ENCODE data around the gene DLG5.

DNA sequence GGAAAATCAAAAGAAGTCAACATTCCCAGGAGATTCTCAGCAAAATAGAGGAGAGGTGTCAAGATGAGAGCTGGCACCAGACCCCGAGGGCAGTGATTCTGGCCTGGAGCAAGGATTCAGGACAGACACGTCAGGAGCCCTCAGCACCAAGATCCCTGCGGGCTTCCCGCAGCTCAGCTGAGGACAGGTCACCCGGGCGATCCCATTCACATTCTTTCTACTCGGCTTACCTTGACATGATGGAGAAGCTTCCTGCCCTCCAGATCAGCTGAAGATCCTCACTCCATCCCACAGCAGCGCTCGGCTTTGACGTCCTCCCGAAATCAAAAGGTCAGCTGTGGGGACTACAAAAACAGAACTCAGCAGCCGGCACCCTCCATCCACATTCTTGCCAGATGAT lies 139.1 kb downstream of the DLG5 start:
- no peak for TF ChIP-seq ZNF384 (IDR thresholded peaks at IDR 0.05; ENCODE audit: borderline replicate concordance, low read depth, low read length)
- TF ChIP-seq, protein P1, sequence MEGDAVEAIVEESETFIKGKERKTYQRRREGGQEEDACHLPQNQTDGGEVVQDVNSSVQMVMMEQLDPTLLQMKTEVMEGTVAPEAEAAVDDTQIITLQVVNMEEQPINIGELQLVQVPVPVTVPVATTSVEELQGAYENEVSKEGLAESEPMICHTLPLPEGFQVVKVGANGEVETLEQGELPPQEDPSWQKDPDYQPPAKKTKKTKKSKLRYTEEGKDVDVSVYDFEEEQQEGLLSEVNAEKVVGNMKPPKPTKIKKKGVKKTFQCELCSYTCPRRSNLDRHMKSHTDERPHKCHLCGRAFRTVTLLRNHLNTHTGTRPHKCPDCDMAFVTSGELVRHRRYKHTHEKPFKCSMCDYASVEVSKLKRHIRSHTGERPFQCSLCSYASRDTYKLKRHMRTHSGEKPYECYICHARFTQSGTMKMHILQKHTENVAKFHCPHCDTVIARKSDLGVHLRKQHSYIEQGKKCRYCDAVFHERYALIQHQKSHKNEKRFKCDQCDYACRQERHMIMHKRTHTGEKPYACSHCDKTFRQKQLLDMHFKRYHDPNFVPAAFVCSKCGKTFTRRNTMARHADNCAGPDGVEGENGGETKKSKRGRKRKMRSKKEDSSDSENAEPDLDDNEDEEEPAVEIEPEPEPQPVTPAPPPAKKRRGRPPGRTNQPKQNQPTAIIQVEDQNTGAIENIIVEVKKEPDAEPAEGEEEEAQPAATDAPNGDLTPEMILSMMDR (IDR thresholded peaks at IDR 0.05 in 2 of 3, conservative IDR thresholded peaks at IDR 0.05 in 1 of 3; ENCODE audit: control insufficient read depth in 2 of 3, extremely low read depth in 1 of 3, insufficient read depth in 1 of 3, low read depth in 3 of 3, low read length in 3 of 3) = no peak
- no peak for TF ChIP-seq TAF1 (IDR thresholded peaks at IDR 0.05; ENCODE audit: borderline replicate concordance, low read depth, low read length)
- no peak for TF ChIP-seq HDAC2 (IDR thresholded peaks at IDR 0.05)
- no peak for TF ChIP-seq RBBP5 (conservative IDR thresholded peaks at IDR 0.05)
- TF ChIP-seq, protein P2, sequence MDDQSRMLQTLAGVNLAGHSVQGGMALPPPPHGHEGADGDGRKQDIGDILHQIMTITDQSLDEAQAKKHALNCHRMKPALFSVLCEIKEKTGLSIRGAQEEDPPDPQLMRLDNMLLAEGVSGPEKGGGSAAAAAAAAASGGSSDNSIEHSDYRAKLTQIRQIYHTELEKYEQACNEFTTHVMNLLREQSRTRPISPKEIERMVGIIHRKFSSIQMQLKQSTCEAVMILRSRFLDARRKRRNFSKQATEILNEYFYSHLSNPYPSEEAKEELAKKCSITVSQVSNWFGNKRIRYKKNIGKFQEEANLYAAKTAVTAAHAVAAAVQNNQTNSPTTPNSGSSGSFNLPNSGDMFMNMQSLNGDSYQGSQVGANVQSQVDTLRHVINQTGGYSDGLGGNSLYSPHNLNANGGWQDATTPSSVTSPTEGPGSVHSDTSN (IDR thresholded peaks at IDR 0.05; ENCODE audit: insufficient replicate concordance, low read depth, low read length) = no peak
- TF ChIP-seq GATAD2B (conservative IDR thresholded peaks at IDR 0.05; ENCODE audit: low read depth) = no peak
- no peak for TF ChIP-seq MXI1 (IDR thresholded peaks at IDR 0.05; ENCODE audit: low read depth, low read length)
- no peak for TF ChIP-seq YY1 (IDR thresholded peaks at IDR 0.05; ENCODE audit: low read depth, low read length)
- TF ChIP-seq, protein P3, sequence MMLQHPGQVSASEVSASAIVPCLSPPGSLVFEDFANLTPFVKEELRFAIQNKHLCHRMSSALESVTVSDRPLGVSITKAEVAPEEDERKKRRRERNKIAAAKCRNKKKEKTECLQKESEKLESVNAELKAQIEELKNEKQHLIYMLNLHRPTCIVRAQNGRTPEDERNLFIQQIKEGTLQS (IDR thresholded peaks at IDR 0.05; ENCODE audit: borderline replicate concordance, extremely low read depth, low read depth, low read length) = no peak
- TF ChIP-seq POLR2AphosphoS5 (IDR thresholded peaks at IDR 0.05; ENCODE audit: low read length) = no peak
- no peak for TF ChIP-seq MTA3 (IDR thresholded peaks at IDR 0.05; ENCODE audit: borderline replicate concordance, low read length)
- no peak for TF ChIP-seq POLR2A (IDR thresholded peaks at IDR 0.05; ENCODE audit: low read depth, low read length)
